HFF-Myc (cell line): ENCODE data around the gene NEDD4L.
"Not testable (repeated sequence)": the region's sequence is repeated elsewhere in the genome, so short reads cannot be mapped to it uniquely, and the experiment has no call there.

Experiments used
- DNase-seq: peaks from one replicate; pipeline ENCODE4 v3.0.0-alpha.2; 2011; ENCODE audit warnings: low read depth; ENCODE audit errors: extremely low read depth
- H3K4me3 ChIP-seq: replicated peaks from 2 replicates; pipeline ENCODE4 v1.5.1; 2011; ENCODE audit warnings: low read depth, mild to moderate bottlenecking, control low read depth, low read length
- TF ChIP-seq, protein P1 (sequence below): IDR thresholded peaks from 2 replicates; pipeline ENCODE4 v1.5.1; 2012; ENCODE audit warnings: mild to moderate bottlenecking, low read depth, low read length, control low read depth; ENCODE audit errors: missing control alignments

NEDD4L gene

GRCh38 chr18:58046093-58046793 lies 2.2 kb downstream of the NEDD4L start:
- no peak for DNase-seq
- TF ChIP-seq, protein P1, sequence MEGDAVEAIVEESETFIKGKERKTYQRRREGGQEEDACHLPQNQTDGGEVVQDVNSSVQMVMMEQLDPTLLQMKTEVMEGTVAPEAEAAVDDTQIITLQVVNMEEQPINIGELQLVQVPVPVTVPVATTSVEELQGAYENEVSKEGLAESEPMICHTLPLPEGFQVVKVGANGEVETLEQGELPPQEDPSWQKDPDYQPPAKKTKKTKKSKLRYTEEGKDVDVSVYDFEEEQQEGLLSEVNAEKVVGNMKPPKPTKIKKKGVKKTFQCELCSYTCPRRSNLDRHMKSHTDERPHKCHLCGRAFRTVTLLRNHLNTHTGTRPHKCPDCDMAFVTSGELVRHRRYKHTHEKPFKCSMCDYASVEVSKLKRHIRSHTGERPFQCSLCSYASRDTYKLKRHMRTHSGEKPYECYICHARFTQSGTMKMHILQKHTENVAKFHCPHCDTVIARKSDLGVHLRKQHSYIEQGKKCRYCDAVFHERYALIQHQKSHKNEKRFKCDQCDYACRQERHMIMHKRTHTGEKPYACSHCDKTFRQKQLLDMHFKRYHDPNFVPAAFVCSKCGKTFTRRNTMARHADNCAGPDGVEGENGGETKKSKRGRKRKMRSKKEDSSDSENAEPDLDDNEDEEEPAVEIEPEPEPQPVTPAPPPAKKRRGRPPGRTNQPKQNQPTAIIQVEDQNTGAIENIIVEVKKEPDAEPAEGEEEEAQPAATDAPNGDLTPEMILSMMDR: no peak
- peak overlapping the region; percentile 74 for H3K4me3 ChIP-seq

DNA sequence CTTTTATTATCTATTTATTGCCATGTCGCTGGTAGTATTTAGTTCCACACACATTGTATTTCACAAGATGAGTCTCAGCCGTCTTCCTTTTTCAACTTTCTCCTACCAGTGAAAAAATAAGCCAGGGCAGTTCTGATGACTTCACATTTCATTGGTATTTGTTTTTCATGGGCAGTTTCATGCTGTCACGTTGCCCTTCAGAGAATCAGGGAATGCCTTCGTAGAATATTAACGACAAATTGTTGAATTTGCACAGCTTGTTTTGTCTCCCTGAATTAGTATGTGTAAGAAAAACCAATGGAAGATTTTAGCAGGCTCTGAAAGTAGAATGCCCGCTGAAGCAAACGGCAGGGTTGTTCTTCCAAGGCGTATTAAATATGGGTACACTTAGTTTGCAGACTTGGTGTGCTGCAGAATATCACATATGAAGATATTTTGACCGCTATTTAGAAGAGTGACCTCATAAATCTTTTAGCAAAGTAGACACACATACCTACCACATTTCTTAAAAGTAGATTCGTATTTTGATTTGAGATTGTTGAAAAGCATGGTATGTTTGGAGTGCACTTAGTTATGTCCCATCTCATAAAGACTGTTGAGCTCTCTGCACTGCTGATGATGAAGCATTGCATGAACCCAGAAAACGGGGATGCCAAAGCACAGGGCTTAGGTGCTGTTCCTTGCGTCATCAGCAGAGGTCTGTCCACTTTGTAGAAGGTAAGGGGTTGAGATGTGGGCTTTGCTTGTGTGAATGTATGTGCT lies 2.9 kb downstream of the NEDD4L start:
- TF ChIP-seq, protein P1: no peak
- no peak overlapping the region for H3K4me3 ChIP-seq
- DNase-seq: no peak

GRCh38 chr18:58047556-58047882 lies 3.5 kb downstream of the NEDD4L start:
- no peak for DNase-seq
- no peak overlapping the region for H3K4me3 ChIP-seq
- TF ChIP-seq, protein P1: no peak

DNA sequence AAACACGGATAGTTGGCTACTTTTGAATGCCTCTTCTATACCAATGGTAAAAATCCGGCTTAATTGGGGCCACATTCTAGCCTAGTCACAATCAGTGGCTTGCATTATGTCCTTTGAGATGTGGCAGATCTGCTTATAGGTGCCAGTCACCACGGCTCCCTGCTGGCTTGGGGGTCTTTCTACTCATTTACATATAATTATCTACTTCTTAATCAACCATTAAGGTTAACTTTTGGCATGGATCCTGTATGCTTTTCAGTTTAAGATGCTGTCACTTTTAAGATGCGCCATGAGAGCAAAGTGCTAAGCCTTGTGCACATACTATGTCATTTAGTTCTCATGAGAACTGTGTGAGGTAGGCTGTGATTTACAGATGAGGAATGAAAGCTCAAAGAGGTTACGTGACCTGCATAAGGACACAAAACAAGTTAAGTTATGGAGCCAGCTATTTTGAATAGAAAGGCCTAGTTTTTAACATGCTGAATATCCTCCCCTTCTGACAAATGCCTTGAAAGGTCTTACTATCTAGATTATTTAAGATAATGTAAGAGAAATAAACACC lies 4.1 kb downstream of the NEDD4L start:
- DNase-seq: no peak
- TF ChIP-seq, protein P1: no peak
- no peak overlapping the region for H3K4me3 ChIP-seq

GRCh38 chr18:58049000-58049688 lies 5.1 kb downstream of the NEDD4L start:
- no peak for DNase-seq
- no peak overlapping the region for H3K4me3 ChIP-seq
- TF ChIP-seq, protein P1: no peak

GRCh38 chr18:58050963-58051362 lies 6.9 kb downstream of the NEDD4L start:
- not testable (repeated sequence) for DNase-seq, H3K4me3 ChIP-seq
